ENCODE measurements around the gene IL18. TPM values are rescaled to one million over a fixed set of nuclear protein-coding genes. Genes with fewer than 3 reads are reported as not detected.

Gene IL18
- total RNA-seq, 2 experiments from 2014 or later = not detected

- Histone ChIP-seq H3K4me3 (ENCODE audit: low read depth, low read length, poor library complexity, severe bottlenecking) (no peak overlapping the region), H3K4me1 (ENCODE audit: insufficient read depth, low read length, poor library complexity, severe bottlenecking) (no peaks in the 10 kb centered on the region), H4K20me1 (ENCODE audit: insufficient read depth, low read length) (no peaks in the 10 kb centered on the region), H3K9me3 (ENCODE audit: low read length) (no peaks in the 10 kb centered on the region), H3K27ac (ENCODE audit: low read depth, low read length, poor library complexity, severe bottlenecking) (no peak overlapping the region), H3K9me2 (ENCODE audit: insufficient read depth, low read length) (no peaks in the 10 kb centered on the region), H3K36me3 (ENCODE audit: insufficient read depth, low read length) (no peaks in the 10 kb centered on the region), H2AFZ (ENCODE audit: low read length) (no peak overlapping the region), H3K79me2 (ENCODE audit: insufficient read depth, low read depth, low read length) (no peaks in the 10 kb centered on the region), H3K4me2 (ENCODE audit: low read length) (no peak overlapping the region)
- no peak for TF ChIP-seq EZH2phosphoT487 (IDR thresholded peaks at IDR 0.05; ENCODE audit: borderline replicate concordance, low read depth, low read length)
- TF ChIP-seq CTCF (conservative IDR thresholded peaks at IDR 0.05; ENCODE audit: low read length) = no peak
- POLR2A ChIA-PET = no interaction called here
- CTCF ChIA-PET (ENCODE audit: unreplicated experiment) = interaction anchor here (1.1 kb wide), 1 partner anchor 58 kb away, joined by 3 read pairs; no protein-coding TSS in a partner anchor
- no peak for DNase-seq (ENCODE audit: low spot score)
- intact Hi-C loops (cut with micrococcal nuclease; ENCODE audit: unreplicated experiment) = no loop called here
- no TSS peak for BruUV-seq (replicated peaks)
Observed at GRCh38 chr11:112172362-112172994, 8.6 kb upstream of the IL18 start.

GRCh38 chr11:112167145-112167544, 3.3 kb upstream of the IL18 start, which contains the start of gene TEX12:
TSS of gene TEX12 (plus strand) at chr11:112167372. CDS start at chr11:112169269, 1,897 bp downstream.
- H2AFZ ChIP-seq (ENCODE audit: low read length) = no peak within 1 kb of the TSS

More at GRCh38 chr11:112167145-112167544, 3.3 kb upstream of the IL18 start, which contains the start of gene TEX12:
- DNase-seq (ENCODE audit: low spot score) = no peak
- no peak within 1 kb of the TSS for H3K4me2 ChIP-seq (ENCODE audit: low read length)
- no TSS peak for BruUV-seq (replicated peaks)
- H3K36me3 ChIP-seq (ENCODE audit: insufficient read depth, low read length) = no peaks in the 10 kb centered on the region
- no peaks in the 10 kb centered on the region for H3K79me2 ChIP-seq (ENCODE audit: insufficient read depth, low read depth, low read length)
- no peak within 1 kb of the TSS for H3K4me3 ChIP-seq (ENCODE audit: low read depth, low read length, poor library complexity, severe bottlenecking)
- H4K20me1 ChIP-seq (ENCODE audit: insufficient read depth, low read length) = no peaks in the 10 kb centered on the region
- intact Hi-C loops (cut with micrococcal nuclease; ENCODE audit: unreplicated experiment) = no loop called here
- TF ChIP-seq EZH2phosphoT487 (IDR thresholded peaks at IDR 0.05; ENCODE audit: borderline replicate concordance, low read depth, low read length) = no peak
- TF ChIP-seq CTCF (conservative IDR thresholded peaks at IDR 0.05; ENCODE audit: low read length) = no peak
- ChIA-PET POLR2A (no interaction called here), CTCF (ENCODE audit: unreplicated experiment) (no interaction called here)
- no peaks in the 10 kb centered on the region for H3K9me2 ChIP-seq (ENCODE audit: insufficient read depth, low read length)
- no peak within 1 kb of the TSS for H3K27ac ChIP-seq (ENCODE audit: low read depth, low read length, poor library complexity, severe bottlenecking)
- no peaks in the 10 kb centered on the region for H3K4me1 ChIP-seq (ENCODE audit: insufficient read depth, low read length, poor library complexity, severe bottlenecking)
- H3K9me3 ChIP-seq (ENCODE audit: low read length) = no peaks in the 10 kb centered on the region

Measured in OCI-LY7 (cell line).